HG02678 (cell line): ENCODE data around the gene CARD10.

Source experiments
- ATAC-seq: cut with Tn5 transposase; IDR thresholded peaks from one replicate; pipeline ENCODE4 v1.9.1; 2021; ENCODE audit warnings: mild to moderate bottlenecking, moderate library complexity; ENCODE audit not compliant: unreplicated experiment

CARD10 gene

GRCh38 chr22:37519268-37520195 lies at the start of gene CARD10:
TSS of gene CARD10 (minus strand) at chr22:37519415. CDS start at chr22:37519200, 215 bp downstream.
- no peak for ATAC-seq

GRCh38 chr22:37568448-37569008 lies 49.3 kb upstream of the CARD10 start:
- ATAC-seq = no peak

GRCh38 chr22:37568012-37568411 lies 48.8 kb upstream of the CARD10 start:
- ATAC-seq = no peak

GRCh38 chr22:37566903-37567798 lies 47.9 kb upstream of the CARD10 start:
- no peak for ATAC-seq

- no peak for ATAC-seq
Observed at GRCh38 chr22:37566329-37566837, 47.2 kb upstream of the CARD10 start.

GRCh38 chr22:37565830-37566229 lies 46.6 kb upstream of the CARD10 start:
- no peak for ATAC-seq

- no peak for ATAC-seq
Observed at GRCh38 chr22:37564111-37564711, 45.0 kb upstream of the CARD10 start.

GRCh38 chr22:37563153-37564081 lies 44.2 kb upstream of the CARD10 start:
- no peak for ATAC-seq

- ATAC-seq = no peak
Observed at GRCh38 chr22:37562049-37562875, 43.0 kb upstream of the CARD10 start.

- no peak for ATAC-seq
Observed at GRCh38 chr22:37561212-37562048, 42.2 kb upstream of the CARD10 start.

- no peak for ATAC-seq
Observed at GRCh38 chr22:37560608-37561211, 41.5 kb upstream of the CARD10 start.

GRCh38 chr22:37559901-37560607 lies 40.8 kb upstream of the CARD10 start, which contains the start of gene CDC42EP1:
TSS of gene CDC42EP1 (plus strand) at chr22:37560480. CDS start at chr22:37566350, 5,870 bp downstream.
- ATAC-seq = no peak

GRCh38 chr22:37559521-37559900 lies 40.3 kb upstream of the CARD10 start:
- ATAC-seq = no peak

- ATAC-seq = no peak
Observed at GRCh38 chr22:37558815-37559214, 39.6 kb upstream of the CARD10 start.

GRCh38 chr22:37557321-37558001 lies 38.2 kb upstream of the CARD10 start:
- ATAC-seq = no peak

- ATAC-seq = no peak
Observed at GRCh38 chr22:37556710-37557109, 37.5 kb upstream of the CARD10 start.
